Testis (tissue), 2 donors: ENCODE data around the gene STRAP.

Source experiments
- POLR2A ChIP-seq: fragments of 450-650 bp; IDR thresholded peaks from one replicate; pipeline ENCODE4 v1.6.1; 2017; ENCODE audit warnings: antibody characterized with exemption, mild to moderate bottlenecking, moderate library complexity
- TF ChIP-seq, protein P1 (sequence below), 3 experiments: fragments of 450-650 bp in 2 of 3; fragments of 200-600 bp in 1 of 3; sonication (generic) in 1 of 3; IDR thresholded peaks; one replicate each; pipeline ENCODE4 v1.5.1; 2016 to 2019; ENCODE audit warnings: antibody characterized with exemption in 3 of 3, mild to moderate bottlenecking in 2 of 3, moderate library complexity in 1 of 3

DNA sequence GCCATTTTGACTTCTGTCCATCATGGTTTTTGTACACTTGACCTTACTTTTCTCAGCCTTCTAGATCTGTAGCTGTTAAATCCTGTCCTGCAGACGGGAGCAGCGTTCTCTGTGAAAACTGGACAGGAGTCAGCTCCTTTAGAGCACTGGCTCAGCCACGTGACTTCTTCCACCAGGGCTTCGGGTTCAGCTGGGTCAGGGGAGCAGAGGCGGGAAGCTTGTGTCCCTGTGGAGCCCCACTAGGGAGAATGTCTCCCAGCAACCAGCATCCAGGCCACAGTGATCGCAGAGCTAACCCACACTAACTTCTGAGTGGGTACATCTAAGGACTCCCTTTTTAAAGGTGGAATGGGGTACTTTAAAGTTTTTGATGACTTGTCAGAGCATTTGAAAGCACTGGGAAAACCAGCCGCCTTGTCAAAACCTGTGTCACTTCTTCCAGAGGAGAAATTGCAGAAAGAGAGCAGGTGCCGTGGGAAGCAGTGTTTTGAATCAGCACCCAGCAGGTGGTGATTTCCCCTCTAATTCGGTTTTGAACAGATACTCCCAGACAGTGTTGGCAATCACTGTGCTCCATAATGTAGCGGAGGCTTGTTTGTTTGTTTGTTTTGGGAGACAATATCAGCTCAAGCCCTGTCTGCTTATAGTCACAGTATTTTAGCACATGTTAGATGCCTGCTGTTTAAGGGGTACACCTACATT is 46.8 kb downstream of the STRAP start:
- TF ChIP-seq, protein P1, sequence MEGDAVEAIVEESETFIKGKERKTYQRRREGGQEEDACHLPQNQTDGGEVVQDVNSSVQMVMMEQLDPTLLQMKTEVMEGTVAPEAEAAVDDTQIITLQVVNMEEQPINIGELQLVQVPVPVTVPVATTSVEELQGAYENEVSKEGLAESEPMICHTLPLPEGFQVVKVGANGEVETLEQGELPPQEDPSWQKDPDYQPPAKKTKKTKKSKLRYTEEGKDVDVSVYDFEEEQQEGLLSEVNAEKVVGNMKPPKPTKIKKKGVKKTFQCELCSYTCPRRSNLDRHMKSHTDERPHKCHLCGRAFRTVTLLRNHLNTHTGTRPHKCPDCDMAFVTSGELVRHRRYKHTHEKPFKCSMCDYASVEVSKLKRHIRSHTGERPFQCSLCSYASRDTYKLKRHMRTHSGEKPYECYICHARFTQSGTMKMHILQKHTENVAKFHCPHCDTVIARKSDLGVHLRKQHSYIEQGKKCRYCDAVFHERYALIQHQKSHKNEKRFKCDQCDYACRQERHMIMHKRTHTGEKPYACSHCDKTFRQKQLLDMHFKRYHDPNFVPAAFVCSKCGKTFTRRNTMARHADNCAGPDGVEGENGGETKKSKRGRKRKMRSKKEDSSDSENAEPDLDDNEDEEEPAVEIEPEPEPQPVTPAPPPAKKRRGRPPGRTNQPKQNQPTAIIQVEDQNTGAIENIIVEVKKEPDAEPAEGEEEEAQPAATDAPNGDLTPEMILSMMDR (IDR thresholded peaks at IDR 0.05), result no peak
- no peak for TF ChIP-seq POLR2A
